DMS114 treated with DMSO at 0.1 percent for 48 hours (cell line): ENCODE results near the gene ZDHHC18.
"Not testable (repeated sequence)": the region's sequence is repeated elsewhere in the genome, so short reads cannot be mapped to it uniquely, and the experiment has no call there.

ENCODE experiments used
- DNase-seq: peaks from one replicate; lab custom pipeline; 2025; ENCODE audit not compliant: unreplicated experiment; lab: John Stamatoyannopoulos, UW

The ZDHHC18 gene

DNA sequence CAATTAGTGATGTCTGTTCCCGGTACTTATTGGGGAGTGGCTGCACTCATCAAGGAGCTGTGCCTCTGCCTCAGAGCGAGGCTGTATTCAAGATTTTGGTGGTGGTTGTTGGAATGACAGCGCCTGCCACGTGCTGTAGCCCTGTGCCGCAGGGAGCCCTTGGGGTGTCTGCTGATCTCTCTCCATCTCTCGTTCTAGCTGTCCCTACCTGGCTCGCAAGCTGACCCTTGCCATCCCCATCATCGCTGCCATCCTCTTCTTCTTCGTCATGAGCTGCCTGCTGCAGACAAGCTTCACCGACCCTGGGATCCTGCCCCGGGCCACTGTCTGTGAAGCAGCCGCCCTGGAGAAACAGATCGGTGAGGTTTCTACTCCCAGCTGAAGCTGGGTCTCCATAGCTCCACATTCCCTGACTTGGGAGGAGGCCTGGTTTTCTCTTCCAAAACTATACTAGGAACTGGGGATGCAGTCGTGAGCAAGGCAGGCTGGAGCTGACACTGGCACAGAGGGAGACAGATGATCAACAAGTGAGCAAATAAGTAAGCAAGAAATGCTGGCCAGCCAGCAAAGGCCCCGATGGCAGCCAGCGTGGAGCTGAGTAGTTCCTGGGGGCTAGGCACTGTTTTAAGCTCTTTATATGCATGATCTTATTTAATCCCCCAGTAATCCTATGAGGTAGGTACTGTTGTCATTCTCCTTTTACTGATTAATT lies 5.9 kb downstream of the ZDHHC18 start:
- no peak for DNase-seq

DNA sequence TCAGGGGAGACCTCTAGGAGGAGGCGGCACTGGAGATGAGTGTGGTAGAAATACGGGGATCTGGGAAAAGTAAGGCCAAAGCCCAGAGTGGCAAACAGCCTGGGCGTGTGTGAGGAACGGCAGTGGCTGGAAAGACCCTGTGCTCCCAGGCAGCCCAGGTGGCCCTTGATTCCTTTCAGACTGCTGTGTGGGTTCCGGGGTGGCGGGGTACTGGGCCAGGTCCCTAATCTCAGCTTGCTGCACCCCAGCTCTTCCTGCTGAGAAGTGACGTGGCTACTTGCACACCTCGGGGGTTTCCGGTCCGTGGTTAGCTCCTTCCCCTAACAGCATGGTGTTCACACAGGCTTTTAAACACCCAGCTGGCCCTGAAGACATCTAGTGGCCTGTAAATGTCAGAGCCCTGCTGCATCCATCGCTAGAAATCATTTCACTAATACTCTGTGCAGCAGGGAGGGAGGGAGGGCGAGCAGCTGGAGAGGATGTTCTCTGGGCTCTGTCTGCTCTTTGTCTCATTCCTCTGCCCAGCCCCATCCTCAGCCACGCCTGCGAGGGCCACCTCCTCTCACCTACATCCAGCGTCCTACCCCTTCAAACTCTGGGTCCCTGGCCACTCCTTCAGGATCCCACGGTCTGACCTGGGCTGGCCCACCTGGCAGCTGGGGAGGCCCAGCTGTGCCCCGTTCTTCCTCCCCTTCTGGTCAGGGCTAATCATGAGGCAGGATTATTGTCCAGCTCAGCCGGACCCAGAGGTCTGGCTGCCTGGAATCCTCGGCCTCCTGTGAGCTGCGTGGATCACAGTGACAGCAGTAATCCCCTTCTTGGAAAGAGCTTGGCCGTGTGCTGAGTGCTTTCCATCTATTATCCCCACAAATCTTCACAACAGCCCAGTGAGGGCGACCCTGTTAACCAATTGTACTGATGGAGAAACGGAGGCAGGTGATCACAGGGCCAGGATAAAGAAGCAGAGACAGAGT lies 7.2 kb downstream of the ZDHHC18 start:
- no peak for DNase-seq

DNA sequence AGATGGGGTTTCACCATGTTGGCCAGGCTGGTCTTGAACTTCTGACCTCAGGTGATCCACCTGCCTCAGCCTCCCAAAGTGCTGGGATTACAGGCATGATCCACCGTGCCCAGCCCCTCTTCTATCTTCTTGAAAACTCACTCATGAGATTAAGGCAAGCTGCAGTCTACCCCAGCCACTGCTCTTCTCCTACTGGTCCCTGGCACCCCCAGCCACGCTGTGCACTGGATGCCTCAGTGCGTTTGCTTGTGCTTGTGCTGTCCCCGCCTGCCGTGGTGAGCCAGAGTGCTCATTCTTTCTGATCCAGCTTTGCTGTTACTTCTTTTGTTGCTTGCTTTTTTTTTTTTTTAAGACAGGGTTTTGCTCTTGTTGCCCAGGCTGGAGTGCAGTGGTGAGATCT lies 11.2 kb downstream of the ZDHHC18 start:
- not testable (repeated sequence) for DNase-seq

DNA sequence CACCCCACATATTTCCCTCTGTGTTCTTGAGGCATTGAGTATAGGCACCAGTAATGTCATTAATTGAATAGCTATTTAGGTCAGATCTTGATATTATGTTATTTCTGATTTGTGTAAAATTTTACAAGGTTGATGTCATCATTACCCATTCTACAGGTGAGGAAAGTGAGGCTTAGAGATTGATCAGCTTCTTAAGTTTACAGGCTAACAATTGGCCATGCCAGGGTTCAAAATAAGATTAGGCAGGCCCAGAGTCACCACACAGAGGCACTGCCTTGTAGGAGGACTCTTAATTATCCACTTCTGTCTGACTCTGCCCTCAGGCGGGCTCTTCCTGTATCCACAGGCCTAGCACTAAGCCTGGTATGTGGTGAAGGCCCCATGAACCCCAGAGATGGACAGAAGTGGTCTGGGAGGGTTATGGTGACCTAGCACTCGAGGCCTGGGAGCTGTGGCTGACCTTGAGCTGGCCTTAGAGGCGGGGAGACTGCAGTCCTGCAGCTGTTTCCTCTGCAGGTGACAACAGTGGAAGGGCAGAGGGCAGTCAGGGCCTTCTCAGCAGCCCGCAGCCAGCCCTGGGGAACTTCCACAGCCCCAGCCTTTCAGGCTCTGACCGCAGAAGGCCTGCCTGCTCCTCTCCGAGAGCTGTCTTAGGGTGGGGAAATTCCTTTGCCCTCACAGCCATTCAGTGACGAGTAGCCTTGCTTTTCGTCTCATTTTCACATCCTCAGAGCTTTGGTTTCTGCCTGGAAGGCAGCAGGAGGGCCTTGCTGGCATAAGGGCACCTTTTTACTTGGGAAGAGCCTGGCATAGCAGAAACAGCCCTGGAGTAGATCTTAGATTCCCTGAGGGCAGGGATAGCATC lies 12.2 kb downstream of the ZDHHC18 start:
- DNase-seq = no peak

DNA sequence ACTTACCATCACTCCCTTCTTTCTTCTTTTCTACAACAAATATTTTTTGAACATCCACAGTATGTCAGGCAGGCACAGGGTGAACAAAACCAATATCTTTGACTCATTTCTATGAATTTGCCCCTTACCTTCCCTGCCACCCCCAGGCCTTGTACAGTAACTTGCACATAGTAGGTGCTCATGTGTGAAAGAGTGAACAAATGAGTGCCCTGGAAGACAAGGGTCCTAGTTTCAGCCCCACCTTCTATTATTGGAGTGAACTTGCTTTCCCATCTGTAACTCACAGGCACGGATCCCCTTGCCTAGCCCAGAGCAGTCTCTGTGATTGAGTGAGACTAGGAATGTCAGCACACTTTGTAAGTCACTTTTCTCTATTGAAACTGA lies 12.8 kb downstream of the ZDHHC18 start:
- no peak for DNase-seq

DNA sequence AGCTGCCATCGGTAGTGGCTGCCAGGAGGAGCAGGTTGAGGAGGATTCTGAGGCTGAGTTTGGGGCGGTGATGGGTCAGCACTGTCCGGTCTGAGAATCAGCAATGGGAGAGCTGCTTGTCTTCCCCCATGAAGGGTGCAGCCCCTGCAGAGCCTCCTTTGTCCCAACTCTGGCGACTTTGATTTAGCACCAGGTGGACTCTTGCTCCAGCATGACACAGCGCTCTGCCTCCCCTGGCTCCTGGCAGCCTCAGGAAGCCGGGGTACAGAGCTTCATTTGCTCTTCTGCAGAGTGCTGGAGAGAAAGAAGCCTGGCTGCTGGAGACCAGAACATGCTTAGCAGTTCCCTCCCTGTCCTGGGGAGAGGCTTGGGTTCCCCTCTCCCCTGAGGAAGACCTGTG lies 13.3 kb downstream of the ZDHHC18 start:
- no peak for DNase-seq

DNA sequence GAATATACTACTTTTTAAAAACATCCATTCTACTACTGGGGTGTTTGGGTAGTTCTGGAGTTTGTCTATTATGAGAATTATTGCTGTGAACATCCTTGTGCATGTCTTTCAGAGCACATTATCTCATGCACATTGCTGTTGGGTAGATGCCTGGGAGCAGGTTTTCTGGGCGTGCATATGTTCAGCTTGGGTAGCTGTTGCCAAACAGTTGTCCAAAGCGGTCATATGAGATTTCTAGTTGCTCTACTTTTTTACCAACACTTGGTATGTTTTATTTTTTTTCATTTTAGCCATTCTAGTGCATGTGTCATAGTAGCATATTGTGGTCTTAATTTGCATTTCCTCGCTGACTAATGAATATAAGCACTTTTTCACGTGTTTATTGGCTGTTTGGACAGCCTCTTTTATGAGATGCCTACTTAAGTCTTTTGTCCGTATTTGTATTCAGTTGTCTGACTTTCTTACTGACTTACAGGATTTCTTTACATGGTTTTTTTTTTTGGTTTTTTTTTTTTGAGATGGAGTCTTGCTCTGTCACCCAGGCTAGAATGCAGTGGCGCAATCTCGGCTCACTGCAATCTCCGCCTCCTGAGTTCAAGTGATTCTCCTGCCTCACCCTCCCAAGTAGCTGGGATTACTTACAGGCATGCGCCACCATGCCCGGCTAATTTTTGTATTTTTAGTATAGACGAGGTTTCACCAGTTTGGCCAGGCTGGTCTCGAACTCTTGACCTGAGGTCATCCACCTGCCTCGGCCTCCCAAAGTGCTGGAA lies 18.1 kb downstream of the ZDHHC18 start:
- DNase-seq = no peak

DNA sequence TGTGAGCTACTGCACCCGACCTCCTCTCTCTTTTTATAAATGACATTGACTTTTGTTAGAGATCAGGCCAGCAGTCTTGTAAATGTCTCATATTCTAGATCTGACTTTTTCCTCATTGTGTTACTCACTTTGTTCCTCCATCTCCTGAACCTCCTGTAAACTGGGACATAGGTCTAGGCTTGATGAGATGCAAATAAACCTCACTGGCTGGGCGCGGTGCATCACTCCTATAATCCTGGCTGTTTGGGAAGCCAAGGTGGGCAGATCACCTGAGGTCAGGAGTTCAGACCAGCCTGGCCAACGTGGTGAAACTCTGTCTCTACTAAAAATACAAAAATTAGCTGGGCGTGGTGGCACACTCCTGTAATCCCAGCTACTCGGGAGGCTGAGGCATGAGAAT lies 21.3 kb downstream of the ZDHHC18 start:
- DNase-seq = not testable (repeated sequence)

DNA sequence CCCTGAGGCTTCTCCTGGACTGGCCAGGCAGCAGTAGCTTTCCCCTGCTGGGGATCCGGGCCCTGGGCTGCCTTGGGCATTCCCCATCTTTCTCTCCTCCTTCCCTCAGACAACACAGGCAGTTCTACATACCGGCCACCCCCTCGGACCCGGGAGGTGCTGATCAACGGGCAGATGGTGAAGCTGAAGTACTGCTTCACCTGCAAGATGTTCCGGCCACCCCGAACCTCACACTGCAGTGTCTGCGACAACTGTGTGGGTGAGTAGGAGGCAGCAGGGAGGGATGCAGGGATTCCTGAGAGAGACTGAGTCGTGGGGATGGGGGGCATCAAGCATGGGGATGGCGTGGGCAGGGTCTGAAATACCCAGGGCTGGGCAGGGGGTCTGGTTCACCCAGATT lies 22.0 kb downstream of the ZDHHC18 start:
- no peak for DNase-seq

DNA sequence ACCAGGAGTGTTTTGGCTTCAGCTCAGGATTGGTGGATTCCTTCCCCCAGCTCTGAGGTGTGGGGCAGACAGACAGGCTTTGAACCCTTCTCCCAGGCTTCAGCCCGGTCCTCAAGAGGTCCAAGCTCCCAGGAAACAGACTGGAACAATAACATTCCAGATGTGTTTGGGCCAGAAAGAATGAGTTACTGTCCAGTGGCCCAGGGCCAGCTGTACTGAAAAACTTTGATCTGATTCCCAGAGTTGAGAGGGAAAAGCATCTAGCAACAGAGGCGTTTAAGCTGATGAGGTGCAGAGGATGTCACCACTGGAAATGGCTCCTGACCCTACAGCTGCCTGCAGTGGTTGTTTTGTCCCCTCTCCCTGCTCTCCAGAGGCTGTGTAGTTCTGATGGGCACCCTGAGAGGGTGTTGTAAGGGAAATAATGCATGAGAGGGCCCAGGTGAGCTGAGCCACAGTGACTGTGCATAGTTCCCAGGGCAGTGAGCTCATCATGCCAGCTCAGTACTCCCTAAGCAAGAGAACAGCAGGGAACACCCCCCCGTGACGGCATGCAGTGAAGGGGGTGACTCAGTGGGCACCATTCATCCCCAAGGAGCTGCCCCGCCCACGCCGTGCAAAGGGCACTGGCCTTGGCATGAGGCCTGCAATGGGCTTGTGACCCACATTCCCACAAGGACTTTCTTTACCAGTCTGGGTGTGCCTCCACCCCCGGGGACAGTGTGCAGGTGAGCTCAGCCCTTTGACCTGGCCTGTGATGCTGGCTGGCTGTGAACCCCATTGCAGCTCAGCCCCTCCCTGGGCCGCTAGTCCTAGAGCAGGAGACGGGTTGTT lies 22.7 kb downstream of the ZDHHC18 start:
- no peak for DNase-seq

DNA sequence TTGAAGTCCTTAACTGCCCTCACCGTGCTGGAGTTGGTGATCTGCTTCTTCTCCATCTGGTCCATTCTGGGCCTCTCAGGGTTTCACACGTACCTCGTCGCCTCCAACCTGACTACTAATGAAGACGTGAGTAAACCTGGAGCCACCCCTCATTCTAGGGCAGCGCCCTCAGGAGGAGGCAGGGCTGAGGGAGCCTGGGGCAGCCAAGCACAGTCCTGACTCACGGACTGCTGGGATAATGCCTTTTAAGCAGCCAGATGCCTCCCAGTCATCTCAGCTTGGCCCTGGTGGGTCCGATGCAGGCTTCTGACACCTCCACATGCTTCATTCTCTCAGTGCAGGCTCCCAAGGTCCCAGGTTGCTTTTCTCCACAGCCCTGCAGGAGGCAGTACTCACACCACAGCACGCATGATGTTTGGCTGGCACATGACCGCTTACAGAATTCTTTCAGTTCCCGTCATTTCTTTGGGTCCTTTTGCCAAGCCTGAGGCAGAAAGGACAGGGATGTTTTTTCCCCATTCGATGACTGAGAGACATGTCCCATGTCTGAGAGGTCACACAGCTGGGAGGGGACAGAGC lies 24.7 kb downstream of the ZDHHC18 start:
- DNase-seq = no peak

DNA sequence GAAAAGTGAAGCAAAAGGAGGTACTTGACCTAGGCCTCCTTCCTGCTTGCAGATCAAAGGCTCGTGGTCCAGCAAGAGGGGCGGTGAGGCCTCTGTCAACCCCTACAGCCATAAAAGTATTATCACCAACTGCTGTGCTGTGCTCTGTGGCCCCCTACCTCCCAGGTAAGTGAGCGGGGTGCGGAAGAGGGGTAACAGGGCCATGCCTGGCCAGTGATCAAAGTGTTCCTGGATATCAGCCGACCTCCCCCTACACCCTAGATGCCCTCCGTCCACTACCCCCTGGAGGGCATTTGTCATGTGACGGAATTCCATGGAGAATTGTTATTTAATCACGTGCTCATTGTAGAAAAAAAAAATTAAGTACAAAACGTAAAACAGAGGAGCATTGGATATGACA lies 26.2 kb downstream of the ZDHHC18 start:
- DNase-seq = no peak

DNA sequence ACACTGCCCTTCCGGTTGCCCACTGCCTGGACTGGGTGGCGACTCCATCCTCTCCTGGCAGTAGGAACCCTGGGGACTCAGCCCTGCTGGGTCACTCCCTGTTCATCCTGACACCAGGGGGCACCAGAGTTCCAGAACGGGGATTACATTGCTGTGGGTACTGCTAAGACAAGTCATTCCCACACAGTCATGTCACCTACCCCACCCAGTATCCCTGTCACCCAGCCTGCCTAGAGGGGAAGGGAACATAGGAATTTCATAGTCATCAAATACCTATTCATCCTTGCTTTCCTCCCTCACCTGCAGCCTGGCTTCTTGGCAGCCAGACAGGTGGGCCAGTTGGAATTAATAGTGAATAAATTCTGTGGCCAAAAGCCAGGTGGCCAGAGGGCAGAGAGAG lies 26.7 kb downstream of the ZDHHC18 start:
- peak; percentile 43 for DNase-seq

DNA sequence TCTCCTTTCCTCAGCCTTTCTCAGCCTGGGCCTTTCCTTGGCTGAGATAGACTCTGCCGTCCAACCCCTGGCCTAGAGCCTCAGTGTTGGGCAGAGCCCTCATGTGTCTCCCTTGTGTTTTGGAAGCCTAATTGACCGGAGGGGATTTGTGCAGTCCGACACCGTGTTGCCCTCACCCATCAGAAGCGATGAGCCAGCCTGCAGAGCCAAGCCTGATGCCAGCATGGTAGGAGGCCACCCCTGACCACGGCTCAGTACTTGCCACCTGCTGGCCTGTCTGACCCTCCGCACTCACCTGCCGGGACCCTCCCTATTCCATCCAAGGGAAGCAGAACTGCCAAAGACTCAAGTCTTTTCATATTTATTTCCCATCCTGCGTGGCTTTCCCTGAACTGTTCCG lies 27.1 kb downstream of the ZDHHC18 start:
- DNase-seq = no peak

DNA sequence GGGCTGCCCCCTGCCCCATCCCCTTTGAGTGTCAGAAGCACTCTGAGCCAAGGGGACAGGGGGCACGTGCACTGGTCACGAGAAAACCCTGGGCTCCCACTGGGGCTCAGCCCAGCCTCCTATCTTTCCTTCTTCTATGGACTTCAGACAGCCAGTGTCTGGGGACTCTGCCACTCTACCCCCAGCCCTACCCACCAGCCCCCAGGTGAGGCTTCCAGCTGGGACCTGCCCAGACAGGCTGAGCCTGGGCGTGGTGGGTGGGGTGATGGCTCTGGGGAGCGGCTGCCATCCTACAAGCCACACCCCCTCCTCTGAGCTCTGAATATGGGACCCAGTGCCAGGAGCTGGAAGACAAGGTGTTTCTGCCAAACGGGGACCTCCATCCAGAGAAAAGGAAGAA lies 28.4 kb downstream of the ZDHHC18 start:
- DNase-seq = no peak

DNA sequence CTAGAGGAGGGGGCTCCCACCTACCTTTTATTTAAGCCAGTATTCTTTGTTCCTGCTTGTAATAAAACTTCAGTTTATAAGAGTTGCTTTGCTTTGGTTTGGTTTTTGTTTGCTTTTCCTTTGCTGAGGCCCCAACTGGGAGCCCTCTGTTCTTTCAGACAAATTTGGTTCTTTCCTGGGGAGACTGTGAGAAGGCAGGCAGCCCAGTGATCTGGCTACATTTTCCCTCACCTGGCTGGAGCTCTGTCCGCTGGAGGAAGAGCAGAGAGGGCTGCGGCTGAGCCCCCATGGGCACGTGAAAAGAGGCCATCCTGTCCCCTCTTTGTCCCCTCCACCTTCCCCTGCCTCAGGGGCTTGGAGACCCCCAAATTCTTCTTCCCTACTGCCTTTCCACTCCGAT lies 29.1 kb downstream of the ZDHHC18 start:
- no peak for DNase-seq

DNA sequence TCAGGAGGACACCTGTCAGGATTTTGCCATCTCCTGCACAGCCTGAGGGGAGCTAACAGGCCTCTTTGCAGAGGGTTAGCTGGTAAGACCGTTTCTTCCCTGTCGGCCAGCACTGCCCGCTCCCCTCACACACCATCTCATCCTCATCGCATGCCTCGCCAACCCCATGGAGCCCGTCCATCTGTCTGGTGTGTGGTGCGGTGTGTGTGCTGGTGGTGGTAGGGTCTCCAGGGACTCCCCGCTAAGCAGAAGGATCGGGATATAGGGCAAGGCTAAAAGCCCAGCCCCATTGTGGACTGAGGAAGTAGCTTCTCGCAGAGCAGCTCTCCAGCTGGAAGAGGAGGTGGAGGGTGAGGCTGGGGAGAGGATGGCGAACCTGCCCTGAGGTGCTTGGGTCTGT lies 29.7 kb downstream of the ZDHHC18 start:
- no peak for DNase-seq

DNA sequence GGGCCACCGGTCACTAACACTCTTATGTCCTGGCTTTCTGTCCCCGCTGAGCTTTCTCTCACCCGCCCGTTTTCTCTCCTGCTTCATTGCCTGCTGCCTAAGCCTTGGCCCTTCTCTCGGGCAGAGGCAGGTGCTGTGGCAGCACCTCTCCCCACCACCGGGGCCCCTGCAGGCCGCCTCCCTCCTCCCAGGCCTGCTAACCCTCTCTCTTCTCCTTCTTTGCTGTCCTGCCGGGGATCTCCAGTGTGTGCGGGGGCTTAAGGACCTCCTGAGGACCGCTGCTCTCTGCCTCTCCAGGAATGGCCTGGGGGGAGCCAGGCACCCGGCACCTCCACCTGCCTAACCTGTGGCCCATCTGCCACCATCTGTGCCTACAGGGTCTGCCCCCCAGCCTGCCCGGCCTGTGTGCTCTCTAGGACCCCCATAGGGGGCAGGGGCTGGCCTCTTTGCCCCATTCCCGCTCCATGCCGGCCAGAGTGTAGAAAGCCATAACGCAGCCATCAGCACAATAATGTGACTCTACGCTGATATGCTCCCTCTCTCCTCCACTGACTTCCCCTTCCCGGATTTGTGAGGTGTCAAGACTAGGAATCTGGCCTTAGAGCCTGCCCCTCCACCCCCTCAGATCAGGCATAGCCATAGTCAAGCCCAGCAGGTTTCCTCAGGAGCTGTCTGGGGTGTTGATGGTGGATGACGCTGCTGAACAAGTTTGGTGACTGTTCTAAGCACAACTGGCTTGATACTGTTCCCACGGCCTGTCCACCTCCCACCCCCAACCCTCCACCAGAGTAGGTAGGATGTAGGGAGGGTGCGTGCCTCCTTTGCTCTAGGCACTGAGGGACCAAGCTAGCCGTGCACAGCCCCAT lies 30.3 kb downstream of the ZDHHC18 start:
- no peak for DNase-seq
